ENCODE results near the gene ORC1. TPM values are rescaled to one million over a fixed set of nuclear protein-coding genes. Genes with fewer than 3 reads are reported as not detected.
"Not testable (repeated sequence)": the region's sequence is repeated elsewhere in the genome, so short reads cannot be mapped to it uniquely, and the experiment has no call there.

Gene ORC1
- total and polyA plus RNA-seq, 2 of the 8 experiments (the other 6 are each of a cell fraction or from before 2014, with no cell fraction given): 36.9 to 49.0 TPM

- not testable (repeated sequence) for H4K91ac ChIP-seq (replicated peaks; ENCODE audit: insufficient read length, low read length); H4K5ac ChIP-seq (ENCODE audit: insufficient read length, low read depth, low read length); H2BK120ac ChIP-seq (replicated peaks; ENCODE audit: low read depth, low read length); H2BK5ac ChIP-seq (ENCODE audit: low read depth, low read length); H3K9me3 ChIP-seq (ENCODE audit: insufficient read depth in 2 of 2, low read depth in 1 of 2, low read length in 1 of 2); H2BK12ac ChIP-seq (ENCODE audit: low read depth, low read length); H4K8ac ChIP-seq (ENCODE audit: extremely low read depth, insufficient read depth, low read length); H2AK5ac ChIP-seq (ENCODE audit: low read depth, low read length); H2AFZ ChIP-seq (ENCODE audit: low read length); H3K4me1 ChIP-seq (replicated peaks in 1 of 4; ENCODE audit: control insufficient read depth in 3 of 4, insufficient read depth in 4 of 4, low read length in 3 of 4); H3K27ac ChIP-seq (ENCODE audit: low read depth, low read length); H3K23ac ChIP-seq (ENCODE audit: insufficient read length); H3K4ac ChIP-seq (replicated peaks; ENCODE audit: insufficient read length, low read depth, low read length); H3K18ac ChIP-seq (ENCODE audit: extremely low read depth, low read length); DNase-seq (ENCODE audit: low read depth in 1 of 2, low spot score in 2 of 2); H3K79me2 ChIP-seq (ENCODE audit: control insufficient read depth in 1 of 2, insufficient read depth in 2 of 2, low read length in 2 of 2); H2BK15ac ChIP-seq (ENCODE audit: low read length); H2BK20ac ChIP-seq (ENCODE audit: low read length); H3K4me2 ChIP-seq (ENCODE audit: insufficient read depth in 1 of 2, low read depth in 2 of 2, low read length in 2 of 2); H3K56ac ChIP-seq (replicated peaks; ENCODE audit: insufficient read length, low read depth, low read length); H3K9ac ChIP-seq (replicated peaks in 1 of 4; ENCODE audit: extremely low read depth in 1 of 4, low read depth in 3 of 4, low read length in 3 of 4); H3K14ac ChIP-seq (ENCODE audit: insufficient read length); H3K79me1 ChIP-seq (ENCODE audit: low read depth, low read length); H3K27me3 ChIP-seq (replicated peaks in 1 of 4; ENCODE audit: control insufficient read depth in 3 of 4, extremely low read depth in 1 of 4, insufficient read depth in 3 of 4, low read length in 3 of 4); H4K20me1 ChIP-seq (replicated peaks in 1 of 2; ENCODE audit: control insufficient read depth in 1 of 2, insufficient read depth in 2 of 2, low read length in 2 of 2); H3K4me3 ChIP-seq (ENCODE audit: extremely low read depth in 1 of 4, insufficient read depth in 2 of 4, low read depth in 3 of 4, low read length in 4 of 4); FAIRE-seq
- Histone ChIP-seq H3K23me2 (ENCODE audit: low read depth, low read length) (peaks cover 11% of the 10 kb centered on the region), H3K36me3 (ENCODE audit: control insufficient read depth in 2 of 4, insufficient read depth in 4 of 4, low read length in 3 of 4) (peaks cover 10 to 24% (median 18%) of the 10 kb centered on the region in 4 experiments)
- 83% methylated on average over 1 of the region's 1 CpG; no CpG with 5 or more reads in 1 of the 2 experiments for WGBS, 2 experiments (ENCODE audit: extremely low coverage in 1 of 2, insufficient coverage in 1 of 2, insufficient read length in 1 of 2, insufficient replicate concordance in 2 of 2, low coverage in 1 of 2, low lambda C conversion rate in 2 of 2, missing lambda C conversion rate in 1 of 2)
- POLR2A ChIA-PET (ENCODE audit: partially characterized antibody): interaction anchor here (2.0 to 4.0 kb wide), 2 partner anchors 21 to 34 kb away, joined by 5 to 46 read pairs; partner anchors contain the start of genes ORC1 and PRPF38A
- CTCF ChIA-PET (ENCODE audit: partially characterized antibody): interaction anchor here (0.9 kb wide), 1 partner anchor 243 kb away, joined by 3 read pairs; no protein-coding TSS in a partner anchor
Measured at GRCh38 chr1:52369851-52370250, 34.4 kb downstream of the ORC1 start.
